K562 (cell line): Measurements from ENCODE around the gene CHD6. TPM values are rescaled to one million over a fixed set of nuclear protein-coding genes. Genes with fewer than 3 reads are reported as not detected.

Experiments used
- ATAC-seq: fragments of 200-7000 bp; cut with Tn5 transposase; 3 replicates; pipeline ENCODE4 v1.9.1; 2020; ENCODE audit warnings: moderate library complexity
- BruUV-seq: library from RNA; stranded (reverse); fragments of 400-500 nt; replicated peaks from 2 replicates; lab custom pipeline; 2021; lab: Mats Ljungman, UMichigan
- CTCF ChIA-PET: fragments of 300-600 bp; formaldehyde crosslinking; extraction: SDS; loops from one replicate; lab custom pipeline; 2021; ENCODE audit warnings: low intra/inter-chr PET ratio; lab: Yijun Ruan, JAX
- POLR2A ChIA-PET: fragments of 300-600, 350-650 bp; sonication (Branson Sonifier 250); formaldehyde crosslinking; extraction: SDS; loops from one replicate; lab custom pipeline; 2021; ENCODE audit warnings: antibody characterized with exemption, inconsistent platforms; lab: Yijun Ruan, JAX
- DNase-seq, 4 experiments: peaks; one replicate each; pipeline versions ENCODE4 v3.0.0 to v3.0.0-alpha.2; 2011 to 2018; ENCODE audit warnings: low spot score in 3 of 4, mixed read lengths in 3 of 4; ENCODE audit errors: extremely low read depth in 1 of 4
- FAIRE-seq: peaks from 2 replicates; lab custom pipeline; 2011; peaks lifted over from hg19 to GRCh38; lab: Jason Lieb, UNC
- H2AFZ ChIP-seq: 2 replicates; pipeline ENCODE4 v1.6.0; 2011; ENCODE audit warnings: low read depth, low read length, control low read depth, inconsistent platforms
- H3K27ac ChIP-seq: fragments of 200-600 bp; 3 replicates; pipeline ENCODE4 v1.8.0; 2011; ENCODE audit warnings: low read depth, mild to moderate bottlenecking, control low read depth, inconsistent platforms, low read length, moderate library complexity, mixed read lengths; ENCODE audit errors: extremely low read depth
- H3K27me3 ChIP-seq, 2 experiments: fragments of 300-600 bp in 1 of 2; 2 replicates in 1 of 2; 3 replicates in 1 of 2; pipeline versions ENCODE4 v1.6.0 to v1.8.0; 2011; ENCODE audit warnings: inconsistent platforms in 2 of 2, low read length in 2 of 2, mild to moderate bottlenecking in 1 of 2, mixed read lengths in 1 of 2, moderate library complexity in 1 of 2; ENCODE audit not compliant: control insufficient read depth in 2 of 2, insufficient read depth in 2 of 2
- H3K36me3 ChIP-seq: fragments of 300-600 bp; 3 replicates; pipeline ENCODE4 v1.8.0; 2011; ENCODE audit warnings: mild to moderate bottlenecking, low read length, inconsistent platforms; ENCODE audit not compliant: control insufficient read depth, insufficient read depth
- H3K4me1 ChIP-seq, 2 experiments: fragments of 200-600 bp in 1 of 2; replicated peaks in 1 of 2; 2 replicates in 1 of 2; 3 replicates in 1 of 2; pipeline versions ENCODE4 v1.5.1 to v1.8.0; 2011; ENCODE audit warnings: inconsistent platforms in 2 of 2, low read length in 2 of 2, mild to moderate bottlenecking in 1 of 2, mixed read lengths in 1 of 2, moderate library complexity in 1 of 2; ENCODE audit not compliant: control insufficient read depth in 2 of 2, insufficient read depth in 2 of 2
- H3K4me2 ChIP-seq: 2 replicates; pipeline ENCODE4 v1.6.1; 2011; ENCODE audit warnings: low read length, control low read depth, inconsistent platforms, mixed read lengths; ENCODE audit not compliant: insufficient read depth
- H3K4me3 ChIP-seq: fragments of 200-600 bp; sonication (generic), shearing (Covaris generic); 2 replicates; pipeline ENCODE4 v1.5.1; 2016; ENCODE audit warnings: control low read depth, inconsistent platforms
- H3K79me2 ChIP-seq: fragments of 200-600 bp; 3 replicates; pipeline ENCODE4 v1.8.0; 2011; ENCODE audit warnings: low read length, inconsistent platforms; ENCODE audit not compliant: control insufficient read depth, insufficient read depth
- H3K9ac ChIP-seq, 2 experiments: 2 replicates each; pipeline versions ENCODE4 v1.6.0 to v1.6.1; 2011; ENCODE audit warnings: low read depth in 2 of 2, low read length in 2 of 2, control low read depth in 1 of 2, inconsistent platforms in 1 of 2, mild to moderate bottlenecking in 1 of 2, mixed read lengths in 1 of 2; ENCODE audit not compliant: insufficient read depth in 1 of 2
- H3K9me1 ChIP-seq: one replicate; pipeline ENCODE4 v1.6.0; 2011; ENCODE audit warnings: inconsistent platforms, mild to moderate bottlenecking, low read length, moderate library complexity; ENCODE audit not compliant: control insufficient read depth, insufficient read depth
- H3K9me3 ChIP-seq: replicated peaks from 2 replicates; pipeline ENCODE4 v1.5.1; 2011; ENCODE audit warnings: low read depth, low read length, inconsistent platforms; ENCODE audit not compliant: control insufficient read depth, insufficient read depth
- H4K20me1 ChIP-seq: replicated peaks from 2 replicates; pipeline ENCODE4 v1.6.1; 2011; ENCODE audit warnings: low read length, inconsistent platforms, mixed read lengths; ENCODE audit not compliant: control insufficient read depth, insufficient read depth
- FOXM1 ChIP-seq, 2 experiments: fragments of 450-650 bp in 1 of 2; sonication (generic) in 1 of 2; formaldehyde crosslinking in 1 of 2; IDR thresholded peaks; 2 replicates each; pipeline versions ENCODE4 v1.6.1 to v1.9.0; 2017 to 2022; ENCODE audit warnings: low read depth in 2 of 2, mild to moderate bottlenecking in 2 of 2, missing genetic modification reagents in 1 of 2, moderate library complexity in 1 of 2
- NFIC ChIP-seq: fragments of 450-650 bp; IDR thresholded peaks from 2 replicates; pipeline ENCODE4 v1.6.1; 2017; ENCODE audit warnings: mild to moderate bottlenecking, inconsistent platforms
- ZNF583 ChIP-seq: fragments of 250-450 bp; sonication (Bioruptor Pico); IDR thresholded peaks from 2 replicates; pipeline ENCODE4 v1.4.0; 2020
- ZNF707 ChIP-seq: fragments of 250-450 bp; sonication (Bioruptor Pico); conservative IDR thresholded peaks from 2 replicates; pipeline ENCODE4 v1.8.0; 2022; ENCODE audit warnings: inconsistent platforms, mild to moderate bottlenecking, moderate library complexity
- whole genome bisulfite sequencing: fragments of 100-300 bp; shearing (Covaris generic); methylation state at CpG from one replicate; pipeline ENCODE4 v1.1.6; 2016; ENCODE audit warnings: low coverage, mixed read lengths; ENCODE audit not compliant: insufficient coverage; ENCODE audit errors: missing lambda C conversion rate; 5-methylcytosine and 5-hydroxymethylcytosine counted together
- in situ Hi-C: fragments of 300-500 bp; cut with MboI; formaldehyde crosslinking; loops from 4 replicates; pipeline ENCODE4 v1.15.0; 2018; ENCODE audit warnings: inconsistent platforms, mixed read lengths
- intact Hi-C: fragments of 100-400 bp; cut with micrococcal nuclease; formaldehyde crosslinking; loops from 2 replicates; pipeline ENCODE4 v1.14.2; 2022
- polyA plus RNA-seq, 8 experiments: library from polyadenylated mRNA; depleted of rRNA in 4 of 8; stranded (reverse) in 5 of 8; unstranded in 3 of 8; fragments of >200 nt; fragmentation: Nextera tagmentation in 2 of 8; fragmentation: Illumina TruSeq in 1 of 8; extraction: Ambion mirVana in 2 of 8; extraction: Trizol in 1 of 8; gene quantifications; 2 replicates each; pipeline versions ENCODE4 v1.2.1 to v1.2.3, GENCODE V29; 2011 to 2014; ENCODE audit warnings: inconsistent platforms in 1 of 8, missing spikeins in 1 of 8
- total RNA-seq, 7 experiments: library from RNA; depleted of rRNA in 6 of 7; stranded (reverse); fragments of >200 nt in 6 of 7; fragmentation: Illumina TruSeq in 2 of 7; extraction: Trizol in 2 of 7; gene quantifications; 2 replicates each; pipeline versions ENCODE4 v1.2.1 to v1.2.3, GENCODE V29; 2011 to 2021; ENCODE audit warnings: low replicate concordance in 1 of 7

Gene CHD6
- total and polyA plus RNA-seq, 9 of the 15 experiments (the other 6 are each of a cell fraction or from before 2014, with no cell fraction given): 3.9 to 24.2 (median 12.8) TPM

DNA sequence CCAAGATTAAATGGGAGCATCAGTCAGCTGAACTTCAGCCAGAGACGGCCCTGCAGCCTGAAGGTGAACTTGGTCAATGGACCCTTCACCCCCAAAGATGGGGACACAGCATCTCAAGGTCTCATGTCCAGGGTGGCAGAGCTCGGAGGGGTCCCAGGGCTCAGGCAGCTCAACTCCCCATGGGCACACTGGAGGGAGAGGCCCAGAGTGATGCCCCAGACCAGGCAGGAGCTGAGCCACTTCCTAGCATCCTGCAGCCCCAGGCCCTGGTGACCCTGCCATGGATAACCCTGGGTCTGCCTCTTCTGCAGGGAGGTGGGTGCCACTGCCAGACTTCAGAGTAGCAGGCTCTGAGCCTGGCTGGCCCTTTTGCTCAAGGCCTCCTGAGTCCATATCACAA, 224.1 kb downstream of the CHD6 start (continued):
- TF ChIP-seq ZNF707 (CRISPR knock-in tag) (no peak), FOXM1 (IDR thresholded peaks at IDR 0.05; ENCODE audit: low read depth) (no peak), FOXM1 (CRISPR knock-in tag; IDR thresholded peaks at IDR 0.05; ENCODE audit: low read depth) (no peak)

DNA sequence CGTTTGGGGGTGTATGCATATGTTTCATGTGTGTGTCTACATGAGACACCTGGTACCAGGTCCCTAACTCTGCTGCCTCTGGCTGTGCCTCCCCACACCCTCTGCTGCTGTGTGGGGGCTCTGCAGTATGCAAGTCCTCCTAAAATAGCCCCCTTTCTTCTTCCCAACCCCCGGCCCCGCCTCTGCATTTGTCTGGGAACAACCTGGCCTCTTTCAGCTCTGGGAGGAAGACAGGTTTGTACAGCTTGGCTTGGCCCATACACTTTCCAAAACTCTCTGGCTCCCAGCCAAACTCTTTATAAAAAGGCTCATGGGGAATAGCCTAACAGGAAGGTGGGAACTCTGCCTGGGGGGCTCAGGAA, 224.5 kb downstream of the CHD6 start:
- Histone ChIP-seq H4K20me1 (no peaks in the 10 kb centered on the region), H3K9ac (no peak overlapping the region), H3K9me1 (no peaks in the 10 kb centered on the region), H3K36me3 (no peaks in the 10 kb centered on the region), H3K9me3 (no peaks in the 10 kb centered on the region), H3K4me2 (no peak overlapping the region), H3K27ac (no peak overlapping the region), H3K4me1 (no peaks in the 10 kb centered on the region; a peak in 2 of 5 replicates), H3K4me3 (no peak overlapping the region), H2AFZ (no peak overlapping the region), H3K79me2 (no peaks in the 10 kb centered on the region), H3K27me3 (peaks cover 0 to 6% of the 10 kb centered on the region in 2 experiments; a peak in 1 of 5 replicates)
- FAIRE-seq (no peak), ATAC-seq (no peak), DNase-seq (no peak)
- BruUV-seq: no TSS peak
- intact Hi-C loops (no loop called here), in situ Hi-C loops (no loop called here)
- ChIA-PET POLR2A (interaction anchor here (0.6 kb wide), 2 partner anchors 101 to 276 kb away, joined by 4 to 5 read pairs; no protein-coding TSS in a partner anchor), CTCF (no interaction called here)
- TF ChIP-seq ZNF583 (CRISPR knock-in tag): no peak
- TF ChIP-seq NFIC: peak; percentile 55
- WGBS: 10% methylated on average over 3 of the region's 3 CpGs
